NB4 (cell line): ENCODE data around the gene ZNF454.

Experiments used
- DNase-seq: peaks from one replicate; pipeline ENCODE4 v3.0.0; 2010; ENCODE audit warnings: low read depth
- H3K4me3 ChIP-seq: one replicate; pipeline ENCODE4 v1.5.1; 2011; ENCODE audit warnings: mild to moderate bottlenecking, low read depth, low read length, moderate library complexity
- MYC ChIP-seq: IDR thresholded peaks from 2 replicates; pipeline ENCODE4 v1.6.1; 2011; ENCODE audit warnings: low read depth, low read length
- POLR2A ChIP-seq: IDR thresholded peaks from 2 replicates; pipeline ENCODE4 v1.6.1; 2011; ENCODE audit warnings: mild to moderate bottlenecking; ENCODE audit not compliant: insufficient read length; ENCODE audit errors: extremely low read depth
- TF ChIP-seq, protein P1 (sequence below): IDR thresholded peaks from one replicate; pipeline ENCODE4 v1.5.1; 2012; ENCODE audit warnings: low read depth, low read length
- TF ChIP-seq, protein P2 (sequence below): IDR thresholded peaks from 2 replicates; pipeline ENCODE4 v1.6.1; 2011; ENCODE audit warnings: low read depth, low read length

Gene ZNF454

DNA sequence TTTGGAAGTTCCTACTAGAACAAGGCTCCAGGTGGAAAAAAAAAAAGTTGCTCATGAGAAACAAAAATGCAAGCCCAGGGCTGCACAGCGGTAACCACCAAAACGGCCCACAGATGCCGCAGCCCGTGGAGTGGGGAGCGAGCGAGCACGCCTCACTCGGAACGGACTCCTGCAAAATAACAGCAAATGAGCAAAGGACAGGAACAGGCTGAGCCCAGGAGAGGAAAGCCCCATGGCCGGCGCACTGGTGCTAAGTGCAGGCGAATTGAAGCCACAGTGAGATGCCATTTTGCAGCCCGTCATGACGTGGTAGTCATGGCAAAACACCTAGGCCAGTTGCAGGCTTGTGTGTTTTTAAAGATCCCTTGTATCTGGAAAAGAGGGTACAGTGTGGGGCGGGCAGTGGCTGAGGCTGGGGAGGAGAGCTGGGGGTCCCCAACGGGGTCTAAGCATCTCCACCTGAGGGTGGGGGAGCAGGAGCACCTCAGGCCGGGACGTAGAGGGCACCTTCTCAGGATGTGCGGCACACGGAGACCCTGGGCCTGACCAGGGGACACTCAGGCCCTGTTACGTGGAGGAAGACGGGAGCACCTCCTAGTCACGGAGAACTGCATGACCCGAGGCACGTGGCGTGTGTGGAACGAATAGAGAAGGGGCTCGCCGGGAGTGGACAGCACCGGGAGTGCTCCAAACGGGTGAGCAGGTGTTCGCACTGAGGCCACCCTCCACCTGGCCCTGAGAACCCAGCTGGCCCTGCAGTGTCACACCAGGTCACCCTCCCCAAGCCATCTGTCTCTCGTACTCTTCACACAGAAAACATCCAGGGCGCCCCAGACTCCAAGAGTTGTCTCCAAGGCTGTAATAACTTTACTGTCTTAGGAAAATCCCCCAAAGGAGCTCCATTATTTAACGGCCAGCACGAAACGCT lies 43.4 kb downstream of the ZNF454 start:
- H3K4me3 ChIP-seq = no peak overlapping the region
- TF ChIP-seq, protein P1, sequence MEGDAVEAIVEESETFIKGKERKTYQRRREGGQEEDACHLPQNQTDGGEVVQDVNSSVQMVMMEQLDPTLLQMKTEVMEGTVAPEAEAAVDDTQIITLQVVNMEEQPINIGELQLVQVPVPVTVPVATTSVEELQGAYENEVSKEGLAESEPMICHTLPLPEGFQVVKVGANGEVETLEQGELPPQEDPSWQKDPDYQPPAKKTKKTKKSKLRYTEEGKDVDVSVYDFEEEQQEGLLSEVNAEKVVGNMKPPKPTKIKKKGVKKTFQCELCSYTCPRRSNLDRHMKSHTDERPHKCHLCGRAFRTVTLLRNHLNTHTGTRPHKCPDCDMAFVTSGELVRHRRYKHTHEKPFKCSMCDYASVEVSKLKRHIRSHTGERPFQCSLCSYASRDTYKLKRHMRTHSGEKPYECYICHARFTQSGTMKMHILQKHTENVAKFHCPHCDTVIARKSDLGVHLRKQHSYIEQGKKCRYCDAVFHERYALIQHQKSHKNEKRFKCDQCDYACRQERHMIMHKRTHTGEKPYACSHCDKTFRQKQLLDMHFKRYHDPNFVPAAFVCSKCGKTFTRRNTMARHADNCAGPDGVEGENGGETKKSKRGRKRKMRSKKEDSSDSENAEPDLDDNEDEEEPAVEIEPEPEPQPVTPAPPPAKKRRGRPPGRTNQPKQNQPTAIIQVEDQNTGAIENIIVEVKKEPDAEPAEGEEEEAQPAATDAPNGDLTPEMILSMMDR = no peak
- TF ChIP-seq POLR2A (no peak), MYC (no peak)
- TF ChIP-seq, protein P2, sequence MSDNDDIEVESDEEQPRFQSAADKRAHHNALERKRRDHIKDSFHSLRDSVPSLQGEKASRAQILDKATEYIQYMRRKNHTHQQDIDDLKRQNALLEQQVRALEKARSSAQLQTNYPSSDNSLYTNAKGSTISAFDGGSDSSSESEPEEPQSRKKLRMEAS = no peak
- DNase-seq = no peak

DNA sequence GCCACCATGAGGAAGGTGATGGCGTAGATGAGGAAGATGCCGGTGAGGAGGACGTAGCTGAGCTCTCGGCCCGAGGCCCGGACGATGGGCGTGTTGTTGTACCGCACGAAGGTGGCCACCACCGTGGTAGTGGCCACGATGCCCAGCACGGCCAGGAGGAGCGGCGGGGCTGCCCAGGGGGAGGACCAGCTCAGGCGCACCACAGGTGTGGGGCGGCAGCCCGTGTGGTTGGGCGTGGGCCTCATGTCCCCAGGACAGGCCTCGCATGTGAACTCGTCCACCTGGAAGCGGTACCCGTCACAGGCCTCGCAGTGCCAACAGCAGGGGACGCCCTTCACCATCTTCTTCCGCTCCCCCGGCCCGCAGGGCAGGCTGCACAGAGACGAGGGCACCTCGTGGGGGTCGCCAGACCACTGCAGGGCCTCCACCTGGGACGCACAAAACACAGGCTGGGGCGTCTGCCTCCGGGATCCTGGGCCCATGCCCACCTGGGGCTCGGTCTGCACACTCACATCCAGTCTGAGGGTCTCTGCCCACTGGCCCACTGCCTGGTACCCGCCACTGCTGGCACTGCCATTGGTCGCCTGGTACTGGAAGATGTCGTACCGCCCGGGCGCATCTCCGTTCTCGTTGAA lies 45.4 kb downstream of the ZNF454 start:
- TF ChIP-seq MYC = no peak
- DNase-seq = no peak
- no peak overlapping the region for H3K4me3 ChIP-seq

DNA sequence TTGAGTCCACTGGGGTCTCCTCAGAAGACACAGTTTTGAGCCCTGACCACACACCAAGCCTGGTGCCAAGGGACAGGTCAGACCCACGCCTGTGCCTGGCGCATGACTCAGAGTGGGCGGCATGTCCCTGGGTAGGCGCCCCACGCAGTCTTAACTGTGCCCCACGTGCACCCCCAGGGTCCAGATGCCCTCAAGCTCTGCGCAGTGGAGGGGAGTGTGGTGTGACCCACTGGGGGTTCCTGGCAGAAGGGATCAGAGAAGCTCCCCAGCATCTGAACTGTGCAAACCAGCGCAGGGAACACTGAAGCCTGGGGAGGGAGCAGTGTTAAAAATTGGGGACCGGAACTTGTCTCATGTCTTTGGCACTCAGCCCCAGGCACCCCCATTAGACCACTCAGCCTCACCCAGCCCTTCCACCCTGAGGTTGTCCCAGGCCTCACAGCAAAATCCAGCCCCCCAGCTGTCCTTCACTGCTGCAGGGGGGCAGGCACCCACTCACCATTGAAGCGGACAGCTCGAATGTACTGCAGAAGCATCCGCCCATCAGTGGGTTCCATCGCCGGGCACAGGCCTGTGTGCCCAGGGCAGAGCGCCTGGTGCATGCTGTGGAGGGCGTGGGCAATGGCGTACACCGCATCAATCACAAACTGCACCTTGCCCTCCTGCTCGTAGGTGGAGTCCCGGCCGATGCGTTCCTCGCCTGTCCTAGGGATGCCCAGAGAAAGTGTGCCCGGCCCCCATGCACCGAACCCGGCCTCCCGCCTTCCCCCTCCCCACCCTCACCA lies 47.6 kb downstream of the ZNF454 start:
- DNase-seq = no peak
- no peak overlapping the region for H3K4me3 ChIP-seq
- TF ChIP-seq POLR2A (no peak), MYC (no peak)
- TF ChIP-seq, protein P1 = no peak
- TF ChIP-seq, protein P2 = no peak

DNA sequence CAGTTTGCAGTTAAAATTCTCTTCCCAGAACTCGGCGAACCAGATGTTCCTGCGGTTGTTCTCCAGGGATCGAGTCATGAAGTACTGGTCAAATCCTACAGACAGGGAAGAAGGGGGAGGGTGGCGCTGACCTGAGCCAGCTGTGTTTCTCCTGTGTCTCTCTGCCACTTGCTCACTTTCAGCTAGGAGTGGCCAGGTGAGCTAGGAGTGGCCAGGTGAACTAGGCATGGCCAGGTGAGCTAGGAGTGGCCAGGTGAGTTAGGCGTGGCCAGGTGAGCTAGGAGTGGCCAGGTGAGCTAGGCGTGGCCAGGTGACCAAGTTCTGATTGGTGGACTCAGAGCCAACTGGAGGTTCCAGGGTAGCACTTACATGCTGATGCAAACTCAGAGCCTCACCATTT lies 48.3 kb downstream of the ZNF454 start:
- DNase-seq = no peak
- TF ChIP-seq POLR2A (no peak), MYC (no peak)
- TF ChIP-seq, protein P1 = no peak
- TF ChIP-seq, protein P2 = no peak

DNA sequence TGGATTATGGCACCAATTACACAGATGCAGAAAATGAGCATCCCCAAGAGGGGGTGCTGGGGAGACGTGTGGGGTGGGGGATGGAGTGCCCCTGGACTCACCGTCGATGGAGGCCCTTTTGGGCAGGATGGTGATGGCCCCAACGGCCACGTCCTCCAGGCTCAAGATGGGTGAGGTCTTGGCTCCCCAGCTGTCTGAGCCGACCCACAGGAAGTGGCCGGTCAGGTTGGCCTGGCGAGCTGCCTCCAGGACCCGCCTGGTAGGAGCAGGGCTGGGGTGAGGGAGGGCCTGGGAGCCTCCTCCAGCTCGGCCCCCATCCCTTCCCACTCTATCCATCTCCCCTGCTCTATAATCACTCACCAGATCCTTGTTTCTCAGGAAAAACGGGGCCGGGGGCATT lies 49.5 kb downstream of the ZNF454 start:
- no peak overlapping the region for H3K4me3 ChIP-seq
- TF ChIP-seq, protein P2 = no peak
- no peak for TF ChIP-seq MYC
- no peak for TF ChIP-seq POLR2A
- TF ChIP-seq, protein P1 = no peak
- DNase-seq = no peak

More for the DNA sequence above, 48.3 kb downstream of the ZNF454 start:
- no peak overlapping the region for H3K4me3 ChIP-seq
